HG02885 (cell line): Measurements from ENCODE around the gene SSTR1.

Experiments
- ATAC-seq: cut with Tn5 transposase; IDR thresholded peaks from one replicate; pipeline ENCODE4 v1.9.1; 2021; ENCODE audit warnings: mild to moderate bottlenecking; ENCODE audit not compliant: unreplicated experiment, poor library complexity

The SSTR1 gene

DNA sequence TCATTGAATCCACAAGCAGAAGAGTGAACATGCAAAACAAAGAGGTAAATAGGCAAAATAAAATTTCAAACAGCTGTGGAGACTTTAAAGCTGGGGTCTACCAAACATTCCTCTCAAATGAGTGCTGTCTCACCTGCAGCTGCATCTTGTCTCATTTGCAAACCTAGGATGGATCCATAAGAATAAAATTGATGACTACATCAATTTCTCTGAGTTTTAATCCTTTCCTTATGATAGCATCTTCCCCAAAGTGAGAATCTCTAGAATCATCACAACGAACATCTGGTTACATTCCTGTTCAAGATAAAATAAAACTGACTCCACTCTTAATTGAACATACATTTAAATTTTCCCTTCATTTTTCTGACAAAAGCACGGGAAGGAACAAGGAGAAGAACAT is 18.2 kb downstream of the SSTR1 start:
- no peak for ATAC-seq

GRCh38 chr14:38226366-38226765 is 18.7 kb downstream of the SSTR1 start:
- no peak for ATAC-seq

GRCh38 chr14:38233218-38233617 is 25.5 kb downstream of the SSTR1 start:
- ATAC-seq, result no peak

DNA sequence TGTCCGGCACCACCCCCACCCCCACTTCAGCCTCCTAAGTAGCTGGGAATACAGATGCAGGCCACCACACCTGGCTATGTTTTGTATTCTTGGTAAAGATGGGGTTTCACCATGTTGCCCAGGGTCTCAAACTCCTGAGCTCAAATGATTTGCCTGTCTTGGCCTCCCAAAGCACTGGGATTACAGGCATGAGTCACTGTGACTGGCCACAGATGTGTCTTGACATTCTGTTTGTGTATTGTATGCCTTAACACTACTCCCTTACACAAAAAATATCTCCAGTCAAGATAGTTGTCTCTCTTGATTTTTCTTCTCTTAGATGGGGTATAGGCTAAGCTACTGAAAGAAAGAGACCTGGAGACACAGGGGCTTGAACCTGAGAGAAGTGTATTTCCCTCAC is 30.6 kb downstream of the SSTR1 start:
- ATAC-seq, result no peak

DNA sequence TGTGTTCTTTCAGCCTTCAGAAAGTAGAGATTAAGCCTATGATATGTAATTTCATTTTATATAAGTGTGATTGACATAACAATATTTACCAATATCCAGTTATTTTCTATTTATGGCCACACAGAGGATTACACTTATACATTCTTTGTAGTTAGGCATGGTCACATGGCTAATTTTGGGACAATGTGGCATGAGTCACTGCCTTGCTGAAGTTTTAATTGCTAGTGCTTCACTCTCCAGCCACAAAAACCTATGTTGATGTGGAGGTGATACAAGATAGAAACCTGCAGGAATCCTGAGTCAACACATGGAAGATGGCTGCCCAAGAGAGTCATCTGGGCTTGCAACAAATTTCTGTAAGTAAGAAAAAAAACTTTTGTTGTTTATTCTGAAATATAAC is 31.2 kb downstream of the SSTR1 start:
- ATAC-seq, result no peak

- ATAC-seq, result no peak
Observed at GRCh38 chr14:38243696-38244240, 36.1 kb downstream of the SSTR1 start.

- ATAC-seq, result no peak
Observed at GRCh38 chr14:38248321-38249028, 40.8 kb downstream of the SSTR1 start.

DNA sequence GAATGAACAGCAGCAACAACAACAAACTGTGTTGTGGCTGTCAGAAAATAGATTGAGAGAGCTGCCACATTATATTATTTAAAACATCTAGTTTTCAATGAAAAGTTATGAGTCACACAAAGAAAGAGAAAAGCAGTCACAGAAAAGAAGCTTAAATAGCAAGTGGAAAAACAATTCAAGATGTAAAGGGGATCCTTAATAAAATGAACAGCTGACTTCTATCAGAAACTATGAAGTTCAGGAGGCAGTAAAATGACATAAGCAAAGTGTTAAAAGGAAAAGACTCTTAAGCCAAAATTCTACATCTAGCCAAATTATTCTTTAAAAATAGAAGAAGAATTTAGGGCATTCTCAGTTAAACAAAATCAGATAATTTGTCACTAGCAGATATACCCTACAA is 42.6 kb downstream of the SSTR1 start:
- no peak for ATAC-seq

DNA sequence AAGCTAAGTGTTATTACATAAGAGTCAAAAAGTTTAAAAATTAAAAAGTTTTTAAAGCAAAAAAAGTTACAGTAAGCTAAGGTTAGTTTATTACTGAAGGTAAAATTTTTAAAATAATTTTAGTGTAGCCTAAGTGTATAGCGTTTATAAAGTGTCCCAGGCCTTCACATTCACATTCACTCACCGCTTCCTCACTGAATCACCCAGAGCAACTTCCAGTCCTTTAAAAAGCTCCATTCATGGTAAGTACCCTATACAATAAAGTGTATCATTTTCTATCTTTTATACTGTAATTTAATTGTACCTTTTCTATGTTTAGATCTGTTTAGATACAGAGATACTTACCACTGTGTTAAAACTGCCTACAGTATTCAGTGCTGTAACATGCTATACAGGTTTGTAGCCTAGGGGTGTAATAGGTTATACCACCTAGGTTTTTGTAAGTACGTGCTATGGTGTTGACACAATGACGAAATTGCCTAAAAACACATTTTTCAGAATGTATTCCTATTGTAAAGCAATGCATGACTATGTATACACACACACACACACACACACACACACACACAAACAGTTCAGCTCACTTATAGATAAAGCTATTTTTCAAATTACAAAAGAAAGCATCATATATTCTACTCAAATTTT is 44.5 kb downstream of the SSTR1 start:
- no peak for ATAC-seq

DNA sequence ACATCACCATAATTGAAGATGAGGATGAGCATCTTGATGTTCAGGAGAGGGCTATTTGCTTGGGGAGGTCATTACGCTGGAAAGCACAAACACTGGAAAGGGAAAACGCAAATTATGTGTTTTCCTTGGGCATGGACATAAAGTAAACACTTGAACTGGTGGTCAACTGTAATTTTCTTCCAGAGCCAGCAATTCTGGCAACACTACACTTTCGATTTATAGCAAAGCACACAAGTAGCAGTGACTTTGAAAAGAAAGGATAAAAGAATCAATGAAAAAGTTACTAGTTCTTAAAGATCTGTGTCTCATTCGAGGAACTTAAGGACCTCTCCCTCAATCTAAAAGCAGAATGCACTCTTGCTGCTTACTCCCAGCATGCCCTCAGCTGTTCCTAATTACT is 46.0 kb downstream of the SSTR1 start:
- no peak for ATAC-seq

DNA sequence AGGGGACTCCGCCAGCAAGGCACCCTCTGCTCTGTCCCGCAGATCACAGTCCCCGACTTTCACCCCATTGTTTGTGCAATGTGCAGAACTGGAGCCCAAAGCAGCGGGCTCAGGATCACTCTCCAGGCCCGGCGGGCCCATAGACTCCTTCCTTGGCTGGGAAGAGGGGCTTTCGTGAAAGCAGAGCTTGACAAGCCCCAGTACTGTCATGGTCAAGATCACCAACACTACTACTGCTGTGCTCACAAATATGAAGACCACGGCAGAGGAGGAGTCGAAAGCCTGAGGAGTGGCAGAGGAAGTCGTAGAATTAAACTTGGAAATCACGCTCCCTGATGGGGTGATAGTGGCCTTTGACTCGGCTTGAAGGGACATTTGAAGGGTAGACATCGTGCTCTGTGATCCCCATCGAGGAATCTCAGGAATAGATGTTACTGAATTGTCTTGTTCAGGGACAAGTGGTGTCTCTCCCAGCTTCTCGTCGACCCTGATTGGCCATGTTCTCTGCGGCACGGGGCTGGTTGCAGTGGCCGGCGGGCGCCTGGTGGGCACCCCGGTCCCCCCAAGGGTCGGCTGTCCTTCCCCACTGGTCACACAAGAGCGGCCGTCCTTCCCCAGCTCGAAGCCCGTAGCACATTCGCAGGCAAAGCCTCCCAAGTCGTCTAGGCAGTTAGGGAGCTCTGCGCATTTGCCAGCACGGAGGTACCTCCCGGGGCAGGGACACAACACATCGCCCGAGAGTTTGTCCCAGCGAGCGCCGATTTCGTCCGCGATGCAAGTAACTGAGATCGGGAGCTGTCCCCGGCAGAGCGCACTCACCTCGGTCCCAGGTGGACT is 47.1 kb downstream of the SSTR1 start:
- no peak for ATAC-seq

- no peak for ATAC-seq
Observed at GRCh38 chr14:38255408-38255672, 47.6 kb downstream of the SSTR1 start.

DNA sequence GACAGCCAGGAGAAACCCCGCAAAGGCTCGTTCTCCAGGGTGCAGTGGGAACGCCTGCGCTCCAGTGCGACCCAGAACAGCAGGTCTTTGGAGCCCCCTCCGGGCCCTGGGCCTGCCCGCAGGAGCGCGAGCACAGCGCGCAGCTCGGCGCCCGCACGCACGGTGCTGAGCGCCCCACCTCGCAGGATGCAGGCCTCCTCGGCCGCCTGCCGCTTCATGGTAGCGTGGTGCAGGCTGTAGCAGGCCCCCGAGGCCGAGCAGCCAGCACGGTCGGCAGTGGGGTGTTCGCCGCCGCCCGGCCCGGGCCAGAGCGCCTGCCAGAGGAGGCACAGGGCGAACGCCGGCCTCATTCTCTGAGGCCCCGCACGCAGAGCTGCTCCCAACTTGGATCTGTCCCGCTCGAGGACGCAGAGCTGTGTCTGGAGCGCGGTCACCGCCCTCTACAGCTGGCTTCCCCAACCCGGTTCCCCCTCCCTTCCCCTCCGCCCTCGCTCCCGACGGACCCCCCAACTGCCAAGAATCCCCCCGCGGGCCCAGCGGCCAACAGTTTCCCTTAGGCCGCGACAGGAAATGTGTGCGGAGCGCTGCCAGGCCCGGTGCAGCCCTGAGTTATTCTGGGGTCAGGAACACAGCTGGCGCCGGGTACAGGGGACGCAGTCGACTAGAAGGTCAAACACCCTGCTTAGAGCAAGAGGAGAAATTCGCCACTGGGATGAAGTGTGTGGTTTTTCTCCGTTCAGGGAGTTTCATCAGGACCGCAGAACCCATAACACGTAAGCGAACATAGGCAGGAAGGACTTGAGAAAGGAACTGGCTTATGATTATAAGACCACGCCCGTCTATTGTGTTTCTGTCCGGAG is 48.2 kb downstream of the SSTR1 start, which contains the start of gene CLEC14A:
Gene CLEC14A (minus strand): TSS at position 421 of the 860 bp plus-strand sequence. CDS start 71 bp downstream, at position 350.
- no peak for ATAC-seq

DNA sequence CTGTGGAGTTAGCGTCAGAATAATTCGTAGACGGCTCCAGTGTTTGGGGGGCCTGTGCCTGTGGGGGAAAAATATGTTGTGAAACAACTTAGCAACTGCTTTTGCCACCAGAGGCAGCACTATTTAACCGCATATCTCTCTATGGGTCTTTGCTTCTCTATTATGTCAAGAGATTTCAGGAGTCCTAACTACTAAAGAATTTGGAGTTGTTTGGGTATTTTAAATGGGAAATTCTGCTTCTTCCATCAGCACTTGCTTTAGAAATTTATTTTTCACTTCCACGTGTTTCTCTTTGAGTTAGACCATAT is 48.8 kb downstream of the SSTR1 start:
- no peak for ATAC-seq

DNA sequence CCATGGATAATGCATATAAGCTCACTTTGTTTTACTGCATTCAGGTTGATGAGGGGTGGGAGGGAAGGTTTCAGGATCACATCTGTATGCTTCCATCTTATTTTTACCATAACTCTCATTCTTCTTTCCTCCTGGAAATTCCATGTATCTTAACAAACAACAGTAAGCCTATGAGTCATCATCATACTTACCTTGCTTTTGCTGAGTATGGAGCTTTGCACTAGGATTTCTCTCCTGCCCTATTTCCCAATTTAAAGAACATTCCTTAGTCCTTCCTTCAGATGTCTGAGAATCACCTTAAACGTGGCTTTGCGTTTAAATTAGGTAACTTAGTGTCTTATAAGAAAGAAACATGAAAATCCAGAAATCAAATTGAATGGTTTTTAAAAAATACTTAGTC is 49.8 kb downstream of the SSTR1 start:
- ATAC-seq, result no peak

DNA sequence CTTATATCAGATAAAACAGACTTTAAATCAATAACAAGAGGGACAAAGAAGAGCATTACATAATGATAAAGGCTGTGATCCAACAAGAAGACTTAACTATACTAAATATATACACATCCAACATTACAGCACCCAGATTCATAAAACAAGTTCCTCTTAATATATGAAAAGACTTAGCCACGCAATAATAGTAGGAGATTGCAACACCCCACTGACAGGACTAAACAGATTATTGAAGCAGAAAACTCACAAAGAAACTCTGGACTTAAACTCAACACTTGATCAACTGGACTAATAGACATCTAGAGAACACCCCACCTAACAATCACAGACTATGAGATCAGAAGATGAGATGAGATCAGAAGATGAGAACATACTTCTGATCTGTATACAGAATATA is 53.9 kb downstream of the SSTR1 start:
- no peak for ATAC-seq
